H1 (cell line): Measurements from ENCODE around the gene POLR3A. TPM values are rescaled to one million over a fixed set of nuclear protein-coding genes. Genes with fewer than 3 reads are reported as not detected.

Experiments used
- CTCF ChIA-PET: fragments of 300-600 bp; sonication (Branson Sonifier 250); formaldehyde crosslinking; loops from one replicate; lab custom pipeline; 2021; ENCODE audit not compliant: partially characterized antibody; lab: Charles Lee
- POLR2A ChIA-PET: fragments of 300-600 bp; sonication (Branson Sonifier 250); formaldehyde crosslinking; loops from one replicate; lab custom pipeline; 2021; ENCODE audit warnings: inconsistent platforms; ENCODE audit not compliant: partially characterized antibody; lab: Charles Lee
- DNase-seq, 2 experiments: peaks; one replicate each; pipeline versions ENCODE4 v3.0.0 to v3.0.0-alpha.2; 2010 to 2022; ENCODE audit warnings: low spot score in 2 of 2, low read depth in 1 of 2, mixed read lengths in 1 of 2
- FAIRE-seq: peaks from 2 replicates; lab custom pipeline; 2011; peaks lifted over from hg19 to GRCh38; lab: Jason Lieb, UNC
- H2AFZ ChIP-seq: 2 replicates; pipeline ENCODE4 v1.8.1; 2012; ENCODE audit warnings: low read length, inconsistent platforms
- H2AK5ac ChIP-seq: 2 replicates; pipeline ENCODE4 v1.6.1; 2013; ENCODE audit warnings: low read depth, low read length
- H2BK120ac ChIP-seq: replicated peaks from 2 replicates; pipeline ENCODE3; 2013; ENCODE audit warnings: low read depth, low read length, inconsistent platforms
- H2BK12ac ChIP-seq: 2 replicates; pipeline ENCODE4 v1.6.1; 2013; ENCODE audit warnings: low read depth, low read length
- H2BK15ac ChIP-seq: 2 replicates; pipeline ENCODE4 v1.6.1; 2013; ENCODE audit warnings: low read length
- H2BK20ac ChIP-seq: 2 replicates; pipeline ENCODE4 v1.6.1; 2013; ENCODE audit warnings: low read length
- H2BK5ac ChIP-seq: 2 replicates; pipeline ENCODE4 v1.6.1; 2013; ENCODE audit warnings: low read depth, low read length
- H3K14ac ChIP-seq: 2 replicates; pipeline ENCODE4 v1.6.1; 2013; ENCODE audit warnings: inconsistent platforms; ENCODE audit not compliant: insufficient read length
- H3K18ac ChIP-seq: 2 replicates; pipeline ENCODE4 v1.6.1; 2013; ENCODE audit warnings: low read length; ENCODE audit errors: extremely low read depth
- H3K23ac ChIP-seq: 2 replicates; pipeline ENCODE4 v1.6.1; 2013; ENCODE audit warnings: inconsistent platforms; ENCODE audit not compliant: insufficient read length
- H3K23me2 ChIP-seq: 2 replicates; pipeline ENCODE4 v1.6.1; 2013; ENCODE audit warnings: low read depth, low read length
- H3K27ac ChIP-seq: 2 replicates; pipeline ENCODE4 v1.6.1; 2011; ENCODE audit warnings: low read depth, low read length, inconsistent platforms
- H3K27me3 ChIP-seq, 4 experiments: replicated peaks in 1 of 4; 1 replicate in 1 of 4; 2 replicates in 3 of 4; pipeline versions ENCODE4 v1.6.1 to v1.8.1; 2011 to 2013; ENCODE audit warnings: low read length in 3 of 4, mild to moderate bottlenecking in 3 of 4, inconsistent platforms in 2 of 4, mixed read lengths in 2 of 4, moderate library complexity in 1 of 4; ENCODE audit not compliant: control insufficient read depth in 3 of 4, insufficient read depth in 3 of 4; ENCODE audit errors: extremely low read depth in 1 of 4
- H3K36me3 ChIP-seq, 4 experiments: 2 replicates each; pipeline versions ENCODE4 v1.6.1 to v1.8.1; 2011 to 2013; ENCODE audit warnings: mild to moderate bottlenecking in 4 of 4, low read length in 3 of 4, moderate library complexity in 2 of 4, control low read depth in 1 of 4, inconsistent platforms in 1 of 4; ENCODE audit not compliant: insufficient read depth in 4 of 4, control insufficient read depth in 2 of 4
- H3K4ac ChIP-seq: replicated peaks from 2 replicates; pipeline ENCODE3; 2013; ENCODE audit warnings: low read length, low read depth, mixed read lengths, inconsistent platforms; ENCODE audit not compliant: insufficient read length
- H3K4me1 ChIP-seq, 4 experiments: replicated peaks in 1 of 4; 1 replicate in 1 of 4; 2 replicates in 3 of 4; pipeline versions ENCODE4 v1.6.1 to v1.8.1; 2011 to 2013; ENCODE audit warnings: low read length in 3 of 4, inconsistent platforms in 2 of 4, mixed read lengths in 1 of 4; ENCODE audit not compliant: insufficient read depth in 4 of 4, control insufficient read depth in 3 of 4
- H3K4me2 ChIP-seq, 2 experiments: 2 replicates each; pipeline versions ENCODE4 v1.6.1 to v1.8.1; 2011 to 2013; ENCODE audit warnings: low read depth in 2 of 2, low read length in 2 of 2, control low read depth in 1 of 2, inconsistent platforms in 1 of 2, mild to moderate bottlenecking in 1 of 2; ENCODE audit not compliant: insufficient read depth in 1 of 2
- H3K4me3 ChIP-seq, 4 experiments: fragments of 200-600, 300-600 bp in 1 of 4; sonication (generic), shearing (Covaris generic), sonication (Bioruptor Twin) in 1 of 4; 2 replicates each; pipeline versions ENCODE4 v1.5.1 to v1.8.1; 2011 to 2016; ENCODE audit warnings: low read length in 4 of 4, low read depth in 3 of 4, control low read depth in 2 of 4, inconsistent platforms in 2 of 4, mild to moderate bottlenecking in 2 of 4, mixed read lengths in 1 of 4, moderate library complexity in 1 of 4; ENCODE audit not compliant: insufficient read depth in 2 of 4; ENCODE audit errors: extremely low read depth in 1 of 4
- H3K56ac ChIP-seq: replicated peaks from 2 replicates; pipeline ENCODE3; 2013; ENCODE audit warnings: low read depth, mild to moderate bottlenecking, mixed read lengths, low read length, inconsistent platforms; ENCODE audit not compliant: insufficient read length
- H3K79me1 ChIP-seq: 2 replicates; pipeline ENCODE4 v1.6.1; 2013; ENCODE audit warnings: low read depth, low read length, control low read depth
- H3K79me2 ChIP-seq, 2 experiments: 2 replicates each; pipeline versions ENCODE4 v1.6.1 to v1.8.1; 2012 to 2013; ENCODE audit warnings: low read length in 2 of 2, mild to moderate bottlenecking in 2 of 2, inconsistent platforms in 1 of 2; ENCODE audit not compliant: insufficient read depth in 2 of 2, control insufficient read depth in 1 of 2
- H3K9ac ChIP-seq, 4 experiments: replicated peaks in 1 of 4; 1 replicate in 1 of 4; 2 replicates in 3 of 4; pipeline versions ENCODE4 v1.6.1 to v1.8.1; 2011 to 2013; ENCODE audit warnings: low read depth in 3 of 4, low read length in 3 of 4, control low read depth in 2 of 4, mild to moderate bottlenecking in 2 of 4, moderate library complexity in 2 of 4, inconsistent platforms in 1 of 4; ENCODE audit errors: extremely low read depth in 1 of 4
- H3K9me3 ChIP-seq, 2 experiments: 2 replicates each; pipeline versions ENCODE4 v1.6.1 to v1.8.1; 2012 to 2013; ENCODE audit warnings: mild to moderate bottlenecking in 2 of 2, moderate library complexity in 2 of 2, control low read depth in 1 of 2, inconsistent platforms in 1 of 2, low read depth in 1 of 2, low read length in 1 of 2, mixed read lengths in 1 of 2; ENCODE audit not compliant: insufficient read depth in 2 of 2
- H4K20me1 ChIP-seq, 2 experiments: replicated peaks in 1 of 2; 2 replicates each; pipeline versions ENCODE3 to v1.8.1; 2011 to 2013; ENCODE audit warnings: inconsistent platforms in 2 of 2, low read length in 2 of 2, mild to moderate bottlenecking in 1 of 2; ENCODE audit not compliant: insufficient read depth in 2 of 2, control insufficient read depth in 1 of 2
- H4K5ac ChIP-seq: 2 replicates; pipeline ENCODE4 v1.6.1; 2013; ENCODE audit warnings: low read length, low read depth, mixed read lengths, inconsistent platforms; ENCODE audit not compliant: insufficient read length
- H4K8ac ChIP-seq: 2 replicates; pipeline ENCODE4 v1.8.0; 2013; ENCODE audit warnings: mild to moderate bottlenecking, moderate library complexity, low read length, inconsistent platforms; ENCODE audit not compliant: insufficient read depth; ENCODE audit errors: extremely low read depth
- H4K91ac ChIP-seq: replicated peaks from 2 replicates; pipeline ENCODE3; 2013; ENCODE audit warnings: low read length, mixed read lengths, inconsistent platforms; ENCODE audit not compliant: insufficient read length
- ASH2L ChIP-seq: fragments of 200-600, 300-600 bp; sonication (generic); IDR thresholded peaks from one replicate; pipeline ENCODE4 v1.7.1; 2017; ENCODE audit warnings: low read length
- ATF2 ChIP-seq: IDR thresholded peaks from 2 replicates; pipeline ENCODE4 v1.6.1; 2012; ENCODE audit warnings: low read length, inconsistent platforms
- CBX5 ChIP-seq: fragments of 300-800, 300-1000 bp; sonication (generic); IDR thresholded peaks from 2 replicates; pipeline ENCODE4 v1.7.1; 2016; ENCODE audit warnings: antibody characterized with exemption, low read length, low read depth
- CHD2 ChIP-seq: IDR thresholded peaks from 2 replicates; pipeline ENCODE4 v1.6.1; 2012; ENCODE audit warnings: low read length, improper control_type of control experiment
- HDAC2 ChIP-seq, 2 experiments: fragments of 300-600 bp in 1 of 2; sonication (generic) in 1 of 2; IDR thresholded peaks; 2 replicates each; pipeline ENCODE4 v1.6.1; 2011 to 2012; ENCODE audit warnings: low read depth in 2 of 2, low read length in 2 of 2, mild to moderate bottlenecking in 2 of 2, moderate library complexity in 2 of 2, borderline replicate concordance in 1 of 2, inconsistent platforms in 1 of 2
- HDAC6 ChIP-seq: IDR thresholded peaks from one replicate; pipeline ENCODE4 v1.7.1; 2012; ENCODE audit warnings: low read depth, mild to moderate bottlenecking, inconsistent platforms, low read length, moderate library complexity
- JUND ChIP-seq: IDR thresholded peaks from 2 replicates; pipeline ENCODE4 v1.6.1; 2011; ENCODE audit warnings: mild to moderate bottlenecking, improper control_type of control experiment, low read length
- KDM4A ChIP-seq: IDR thresholded peaks from one replicate; pipeline ENCODE4 v1.7.1; 2012; ENCODE audit warnings: low read depth, mild to moderate bottlenecking, moderate library complexity, low read length, inconsistent platforms; ENCODE audit not compliant: severe bottlenecking
- MAX ChIP-seq: IDR thresholded peaks from 2 replicates; pipeline ENCODE4 v1.6.1; 2012; ENCODE audit warnings: inconsistent platforms
- NRF1 ChIP-seq: IDR thresholded peaks from 2 replicates; pipeline ENCODE4 v1.6.1; 2011; ENCODE audit warnings: mild to moderate bottlenecking, low read depth, low read length, improper control_type of control experiment
- POLR2AphosphoS5 ChIP-seq: IDR thresholded peaks from 2 replicates; pipeline ENCODE4 v1.6.1; 2011; ENCODE audit warnings: low read depth, low read length
- SP2 ChIP-seq: IDR thresholded peaks from 2 replicates; pipeline ENCODE4 v1.6.1; 2012; ENCODE audit warnings: mild to moderate bottlenecking, low read length, inconsistent platforms
- TCF12 ChIP-seq: IDR thresholded peaks from 2 replicates; pipeline ENCODE4 v1.6.1; 2011; ENCODE audit warnings: low read depth, mild to moderate bottlenecking, low read length
- ZNF274 ChIP-seq: IDR thresholded peaks from 2 replicates; pipeline ENCODE4 v1.7.0; 2012; ENCODE audit warnings: low read length, borderline replicate concordance; ENCODE audit errors: extremely low read depth
- WGBS, 2 experiments: shearing (Covaris generic) in 1 of 2; methylation state at CpG; one replicate each; pipeline versions ENCODE4 v1.1.6 to v1.1.7; 2013 to 2015; ENCODE audit warnings: low lambda C conversion rate in 2 of 2, mixed read lengths in 2 of 2, inconsistent platforms in 1 of 2, low coverage in 1 of 2, missing lambda C conversion rate in 1 of 2; ENCODE audit not compliant: insufficient replicate concordance in 2 of 2, insufficient coverage in 1 of 2, insufficient read length in 1 of 2; ENCODE audit errors: extremely low coverage in 1 of 2, missing lambda C conversion rate in 1 of 2; 5-methylcytosine and 5-hydroxymethylcytosine counted together
- polyA plus RNA-seq, 7 experiments: library from polyadenylated mRNA; depleted of rRNA in 3 of 7; stranded (reverse) in 5 of 7; unstranded in 2 of 7; fragments of >200 nt in 5 of 7; fragments of 200-250 nt in 2 of 7; gene quantifications; 1 replicate in 5 of 7; 2 replicates in 1 of 7; 4 replicates in 1 of 7; pipeline versions ENCODE4 v1.2.1 to v1.2.3, GENCODE V29; 2011 to 2013; ENCODE audit warnings: missing spikeins in 2 of 7, mixed read lengths in 2 of 7
- total RNA-seq: library from RNA; stranded (reverse); fragmentation: NEBNext Ultra II Directional; extraction: Animal tissue kit (Norgen Biotek cat#: 25700); gene quantifications from 2 replicates; pipeline ENCODE4 v1.2.1, GENCODE V29; 2021

POLR3A gene
- total and polyA plus RNA-seq, 2 of the 8 experiments (the other 6 are each of a cell fraction or from before 2014, with no cell fraction given), result 11.3 to 38.6 TPM

- H2AFZ ChIP-seq, result no peak overlapping the region
- no peak overlapping the region for H2BK5ac ChIP-seq
- no peak overlapping the region for H3K4ac ChIP-seq
- no peak overlapping the region for H4K5ac ChIP-seq
- H3K79me1 ChIP-seq, result no peaks in the 10 kb centered on the region; the same call in 1 of the 2 replicates
- H3K27ac ChIP-seq, result no peak overlapping the region
- H3K4me3 ChIP-seq, result no peak overlapping the region
- no peak overlapping the region for H4K91ac ChIP-seq
- no peak overlapping the region for H2BK20ac ChIP-seq
- no peak overlapping the region for H2BK15ac ChIP-seq
- H2BK120ac ChIP-seq, result no peak overlapping the region
- no peaks in the 10 kb centered on the region for H4K20me1 ChIP-seq
- no peak overlapping the region for H2BK12ac ChIP-seq
- H3K23me2 ChIP-seq, result no peaks in the 10 kb centered on the region
- H3K4me1 ChIP-seq, result no peaks in the 10 kb centered on the region
- H3K27me3 ChIP-seq, result no peaks in the 10 kb centered on the region
- H2AK5ac ChIP-seq, result no peak overlapping the region
- 83% methylated on average over 3 of the region's 3 CpGs; no CpG with 5 or more reads in 1 of the 2 experiments for WGBS, 2 experiments
- H3K9ac ChIP-seq, result no peak overlapping the region
- FAIRE-seq (no peak), DNase-seq (no peak)
- H3K18ac ChIP-seq, result no peak overlapping the region
- no peak overlapping the region for H4K8ac ChIP-seq
- no peak overlapping the region for H3K14ac ChIP-seq
- no peak overlapping the region for H3K56ac ChIP-seq
- H3K36me3 ChIP-seq, result peaks cover 50 to 88% (median 80%) of the 10 kb centered on the region in 4 experiments
- no peaks in the 10 kb centered on the region for H3K79me2 ChIP-seq
- H3K9me3 ChIP-seq, result no peaks in the 10 kb centered on the region
- CTCF ChIA-PET, result no interaction called here
- H3K23ac ChIP-seq, result no peak overlapping the region
- no peak overlapping the region for H3K4me2 ChIP-seq
- POLR2A ChIA-PET, result no interaction called here
- TF ChIP-seq POLR2AphosphoS5, result no peak
- TF ChIP-seq TCF12, result no peak
- no peak for TF ChIP-seq ATF2
- no peak for TF ChIP-seq CBX5
- no peak for TF ChIP-seq CHD2
- TF ChIP-seq HDAC6, result no peak
- TF ChIP-seq JUND, result no peak
- TF ChIP-seq MAX, result no peak
- TF ChIP-seq ZNF274, result no peak
- no peak for TF ChIP-seq SP2
- TF ChIP-seq ASH2L, result no peak
- no peak for TF ChIP-seq NRF1
- TF ChIP-seq HDAC2 (IDR thresholded peaks at IDR 0.05; ENCODE audit: borderline replicate concordance in 1 of 2, low read depth in 2 of 2, low read length in 2 of 2), result no peak
- no peak for TF ChIP-seq KDM4A
Measured at GRCh38 chr10:78019264-78019663, 10.1 kb downstream of the POLR3A start.
